ENCODE results near the gene RIMBP2.

RIMBP2 gene

GRCh38 chr12:130391186-130391585 is 324.9 kb downstream of the RIMBP2 start:
- no peak for DNase-seq

- no peak for DNase-seq
These were observed 330.9 kb downstream of the RIMBP2 start for GRCh38 chr12:130385193-130385592.

- no peak for DNase-seq
These were observed 331.9 kb downstream of the RIMBP2 start for GRCh38 chr12:130384234-130384633.

GRCh38 chr12:130382818-130383217 is 333.3 kb downstream of the RIMBP2 start:
- DNase-seq, result no peak

GRCh38 chr12:130375296-130376287 is 340.5 kb downstream of the RIMBP2 start:
- no peak for DNase-seq

- DNase-seq, result no peak
These were observed 342.0 kb downstream of the RIMBP2 start for GRCh38 chr12:130374083-130374482.

GRCh38 chr12:130372936-130373335 is 343.2 kb downstream of the RIMBP2 start:
- no peak for DNase-seq

- DNase-seq, result no peak
These were observed 344.8 kb downstream of the RIMBP2 start for GRCh38 chr12:130371296-130371695.

- no peak for DNase-seq
These were observed 346.3 kb downstream of the RIMBP2 start for GRCh38 chr12:130369816-130370215.

- no peak for DNase-seq
These were observed 348.6 kb downstream of the RIMBP2 start for GRCh38 chr12:130367523-130367922.

GRCh38 chr12:130367003-130367402 is 349.1 kb downstream of the RIMBP2 start:
- DNase-seq, result no peak

GRCh38 chr12:130366159-130366558 is 349.9 kb downstream of the RIMBP2 start:
- no peak for DNase-seq

GRCh38 chr12:130364578-130364977 is 351.5 kb downstream of the RIMBP2 start:
- DNase-seq, result no peak

GRCh38 chr12:130362060-130362459 is 354.0 kb downstream of the RIMBP2 start:
- no peak for DNase-seq

- no peak for DNase-seq
These were observed 358.3 kb downstream of the RIMBP2 start for GRCh38 chr12:130357729-130358330.

GRCh38 chr12:130357241-130357640 is 358.9 kb downstream of the RIMBP2 start:
- no peak for DNase-seq

GRCh38 chr12:130356222-130356621 is 359.9 kb downstream of the RIMBP2 start:
- no peak for DNase-seq

GRCh38 chr12:130354407-130354806 is 361.7 kb downstream of the RIMBP2 start:
- DNase-seq, result no peak

- DNase-seq, result no peak
These were observed 363.0 kb downstream of the RIMBP2 start for GRCh38 chr12:130353081-130353480.

- no peak for DNase-seq
These were observed 364.8 kb downstream of the RIMBP2 start for GRCh38 chr12:130351326-130351725.

GRCh38 chr12:130350715-130351114 is 365.4 kb downstream of the RIMBP2 start:
- DNase-seq, result no peak

- no peak for DNase-seq
These were observed 368.5 kb downstream of the RIMBP2 start for GRCh38 chr12:130347588-130347987.
